GM23338 (cell line): ENCODE data around the gene ETV2. TPM values are rescaled to one million over a fixed set of nuclear protein-coding genes. Genes with fewer than 3 reads are reported as not detected.

ENCODE experiments used
- CTCF ChIP-seq, 2 experiments: fragments of 200-600 bp in 1 of 2; sonication (generic) in 1 of 2; conservative IDR thresholded peaks; 2 replicates each; pipeline versions ENCODE4 v1.5.1 to v1.6.1; 2016 to 2017; ENCODE audit warnings: antibody characterized with exemption in 2 of 2, low read depth in 2 of 2, mild to moderate bottlenecking in 2 of 2, moderate library complexity in 1 of 2
- NANOG ChIP-seq: IDR thresholded peaks from 2 replicates; pipeline ENCODE4 v1.6.1; 2016; ENCODE audit warnings: antibody characterized with exemption, borderline replicate concordance
- ZNF331 ChIP-seq: fragments of 250-450 bp; sonication (Bioruptor Pico); IDR thresholded peaks from 2 replicates; pipeline ENCODE4 v1.5.0; 2020; ENCODE audit warnings: low read depth, mild to moderate bottlenecking, moderate library complexity
- ZNF462 ChIP-seq: fragments of 250-450 bp; sonication (Bioruptor Pico); IDR thresholded peaks from 2 replicates; pipeline ENCODE4 v1.5.0; 2020; ENCODE audit warnings: mild to moderate bottlenecking, moderate library complexity
- polyA plus RNA-seq: library from polyadenylated mRNA; unstranded; fragments of >200 nt; fragmentation: Nextera tagmentation; extraction: Ambion mirVana; gene quantifications from 2 replicates; pipeline ENCODE4 v1.2.1, GENCODE V29; 2016
- total RNA-seq: library from RNA; depleted of rRNA; stranded (reverse); fragments of >200 nt; shearing (Covaris generic); gene quantifications from 2 replicates; pipeline ENCODE4 v1.2.3, GENCODE V29; 2014
- TF ChIP-seq, protein P1 (sequence below): IDR thresholded peaks from 2 replicates; pipeline ENCODE4 v1.6.1; 2016; ENCODE audit warnings: antibody characterized with exemption
- TF ChIP-seq, protein P2 (sequence below): IDR thresholded peaks from one replicate; pipeline ENCODE4 v1.6.1; 2018; ENCODE audit warnings: antibody characterized with exemption; ENCODE audit not compliant: unreplicated experiment

ETV2 gene
- total and polyA plus RNA-seq, 2 experiments from 2014 or later: 0.87 to 1.5 TPM

DNA sequence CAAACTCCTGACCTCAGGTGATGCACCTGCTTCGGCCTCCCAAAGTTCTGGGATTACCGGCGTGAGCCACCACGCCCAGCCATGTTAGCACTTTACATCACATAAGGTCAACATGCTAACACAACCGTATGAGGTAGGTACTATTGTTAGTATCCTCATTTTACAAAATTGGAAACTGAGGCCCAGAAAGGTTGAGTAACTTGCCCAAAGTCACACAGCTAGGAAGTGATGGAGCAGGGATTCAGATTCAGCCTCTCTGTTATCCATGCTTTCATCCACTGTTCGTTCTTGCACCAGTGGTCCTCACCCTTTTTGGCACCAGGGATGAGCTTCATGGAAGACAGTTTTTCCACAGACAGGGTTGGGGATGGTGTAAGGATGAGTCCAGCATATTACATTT, 15.2 kb downstream of the ETV2 start (continued):
- TF ChIP-seq ZNF462: no peak
- no peak for TF ChIP-seq CTCF (conservative IDR thresholded peaks at IDR 0.05; ENCODE audit: low read depth in 2 of 2)
- TF ChIP-seq NANOG: no peak
- no peak for TF ChIP-seq ZNF331 (CRISPR knock-in tag)
- TF ChIP-seq, protein P1, sequence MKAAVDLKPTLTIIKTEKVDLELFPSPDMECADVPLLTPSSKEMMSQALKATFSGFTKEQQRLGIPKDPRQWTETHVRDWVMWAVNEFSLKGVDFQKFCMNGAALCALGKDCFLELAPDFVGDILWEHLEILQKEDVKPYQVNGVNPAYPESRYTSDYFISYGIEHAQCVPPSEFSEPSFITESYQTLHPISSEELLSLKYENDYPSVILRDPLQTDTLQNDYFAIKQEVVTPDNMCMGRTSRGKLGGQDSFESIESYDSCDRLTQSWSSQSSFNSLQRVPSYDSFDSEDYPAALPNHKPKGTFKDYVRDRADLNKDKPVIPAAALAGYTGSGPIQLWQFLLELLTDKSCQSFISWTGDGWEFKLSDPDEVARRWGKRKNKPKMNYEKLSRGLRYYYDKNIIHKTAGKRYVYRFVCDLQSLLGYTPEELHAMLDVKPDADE: no peak
- TF ChIP-seq, protein P2, sequence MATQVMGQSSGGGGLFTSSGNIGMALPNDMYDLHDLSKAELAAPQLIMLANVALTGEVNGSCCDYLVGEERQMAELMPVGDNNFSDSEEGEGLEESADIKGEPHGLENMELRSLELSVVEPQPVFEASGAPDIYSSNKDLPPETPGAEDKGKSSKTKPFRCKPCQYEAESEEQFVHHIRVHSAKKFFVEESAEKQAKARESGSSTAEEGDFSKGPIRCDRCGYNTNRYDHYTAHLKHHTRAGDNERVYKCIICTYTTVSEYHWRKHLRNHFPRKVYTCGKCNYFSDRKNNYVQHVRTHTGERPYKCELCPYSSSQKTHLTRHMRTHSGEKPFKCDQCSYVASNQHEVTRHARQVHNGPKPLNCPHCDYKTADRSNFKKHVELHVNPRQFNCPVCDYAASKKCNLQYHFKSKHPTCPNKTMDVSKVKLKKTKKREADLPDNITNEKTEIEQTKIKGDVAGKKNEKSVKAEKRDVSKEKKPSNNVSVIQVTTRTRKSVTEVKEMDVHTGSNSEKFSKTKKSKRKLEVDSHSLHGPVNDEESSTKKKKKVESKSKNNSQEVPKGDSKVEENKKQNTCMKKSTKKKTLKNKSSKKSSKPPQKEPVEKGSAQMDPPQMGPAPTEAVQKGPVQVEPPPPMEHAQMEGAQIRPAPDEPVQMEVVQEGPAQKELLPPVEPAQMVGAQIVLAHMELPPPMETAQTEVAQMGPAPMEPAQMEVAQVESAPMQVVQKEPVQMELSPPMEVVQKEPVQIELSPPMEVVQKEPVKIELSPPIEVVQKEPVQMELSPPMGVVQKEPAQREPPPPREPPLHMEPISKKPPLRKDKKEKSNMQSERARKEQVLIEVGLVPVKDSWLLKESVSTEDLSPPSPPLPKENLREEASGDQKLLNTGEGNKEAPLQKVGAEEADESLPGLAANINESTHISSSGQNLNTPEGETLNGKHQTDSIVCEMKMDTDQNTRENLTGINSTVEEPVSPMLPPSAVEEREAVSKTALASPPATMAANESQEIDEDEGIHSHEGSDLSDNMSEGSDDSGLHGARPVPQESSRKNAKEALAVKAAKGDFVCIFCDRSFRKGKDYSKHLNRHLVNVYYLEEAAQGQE: no peak
